HG03139 (cell line): Measurements from ENCODE around the gene DENND11.

Experiments
- ATAC-seq: cut with Tn5 transposase; IDR thresholded peaks from one replicate; pipeline ENCODE4 v1.9.1; 2021; ENCODE audit not compliant: unreplicated experiment

Gene DENND11

GRCh38 chr7:141686074-141686473, 15.9 kb downstream of the DENND11 start:
- ATAC-seq = no peak

GRCh38 chr7:141685285-141686023, 16.5 kb downstream of the DENND11 start:
- ATAC-seq = no peak

GRCh38 chr7:141679014-141679413, 23.0 kb downstream of the DENND11 start:
- ATAC-seq = no peak

GRCh38 chr7:141676618-141677017, 25.3 kb downstream of the DENND11 start:
- ATAC-seq = no peak

- ATAC-seq = no peak
These were observed 26.3 kb downstream of the DENND11 start for GRCh38 chr7:141675436-141676215.

- no peak for ATAC-seq
These were observed 27.3 kb downstream of the DENND11 start for GRCh38 chr7:141674702-141675101.

- no peak for ATAC-seq
These were observed 27.7 kb downstream of the DENND11 start for GRCh38 chr7:141674171-141674671.

GRCh38 chr7:141673346-141673745, 28.6 kb downstream of the DENND11 start:
- no peak for ATAC-seq

- ATAC-seq = no peak
These were observed 30.1 kb downstream of the DENND11 start for GRCh38 chr7:141671705-141672496.

GRCh38 chr7:141668853-141669252, 33.1 kb downstream of the DENND11 start:
- ATAC-seq = no peak

GRCh38 chr7:141666071-141666470, 35.9 kb downstream of the DENND11 start:
- ATAC-seq = no peak

GRCh38 chr7:141665208-141666035, 36.5 kb downstream of the DENND11 start:
- no peak for ATAC-seq

GRCh38 chr7:141664450-141664849, 37.5 kb downstream of the DENND11 start:
- ATAC-seq = no peak

GRCh38 chr7:141663081-141663849, 38.7 kb downstream of the DENND11 start:
- no peak for ATAC-seq

GRCh38 chr7:141660259-141660658, 41.7 kb downstream of the DENND11 start:
- no peak for ATAC-seq

- no peak for ATAC-seq
These were observed 42.5 kb downstream of the DENND11 start for GRCh38 chr7:141659501-141659900.

GRCh38 chr7:141654551-141654950, 47.4 kb downstream of the DENND11 start:
- ATAC-seq = peak; percentile 88

- no peak for ATAC-seq
These were observed 49.3 kb downstream of the DENND11 start for GRCh38 chr7:141652691-141653090.
